Panc1 (cell line): ENCODE results near the gene CTNNBIP1. TPM values are rescaled to one million over a fixed set of nuclear protein-coding genes. Genes with fewer than 3 reads are reported as not detected.

ENCODE experiments used
- ATAC-seq: fragments of 200-7000 bp; cut with Tn5 transposase; 2 replicates; pipeline ENCODE4 v1.9.1; 2020; ENCODE audit warnings: mild to moderate bottlenecking, moderate library complexity
- BruUV-seq: library from RNA; stranded (reverse); fragments of 400-500 nt; replicated peaks from 2 replicates; lab custom pipeline; 2021; lab: Mats Ljungman, UMichigan
- CTCF ChIA-PET: fragments of 300-600 bp; sonication (Branson Sonifier 250); formaldehyde crosslinking; loops from one replicate; lab custom pipeline; 2022; ENCODE audit warnings: antibody characterized with exemption; lab: Charles Lee
- POLR2A ChIA-PET: fragments of 300-600 bp; sonication (Branson Sonifier 250); formaldehyde crosslinking; loops from one replicate; lab custom pipeline; 2022; ENCODE audit warnings: antibody characterized with exemption; lab: Charles Lee
- DNase-seq: peaks from one replicate; pipeline ENCODE4 v3.0.0-alpha.2; 2010; ENCODE audit warnings: low read depth, low spot score
- H3K27ac ChIP-seq: 2 replicates; pipeline ENCODE4 v1.5.1; 2011; ENCODE audit warnings: mild to moderate bottlenecking, low read length, inconsistent platforms
- H3K27me3 ChIP-seq: fragments of 200-500 bp; sonication (Bioruptor generic); 2 replicates; pipeline ENCODE4 v1.6.0; 2014; ENCODE audit warnings: low read length, inconsistent platforms; ENCODE audit not compliant: control insufficient read depth, insufficient read depth
- H3K36me3 ChIP-seq: fragments of 200-500 bp; sonication (Bioruptor generic); 2 replicates; pipeline ENCODE4 v1.5.1; 2014; ENCODE audit warnings: inconsistent platforms, mild to moderate bottlenecking, low read length, moderate library complexity; ENCODE audit not compliant: control insufficient read depth, insufficient read depth
- H3K4me1 ChIP-seq: 2 replicates; pipeline ENCODE4 v1.5.1; 2011; ENCODE audit warnings: inconsistent platforms, mild to moderate bottlenecking, low read length, moderate library complexity; ENCODE audit not compliant: control insufficient read depth, insufficient read depth
- H3K4me3 ChIP-seq, 2 experiments: 2 replicates each; pipeline ENCODE4 v1.5.1; 2011 to 2012; ENCODE audit warnings: low read depth in 2 of 2, low read length in 2 of 2, mild to moderate bottlenecking in 2 of 2, inconsistent platforms in 1 of 2, moderate library complexity in 1 of 2
- H3K9me3 ChIP-seq: fragments of 200-500 bp; sonication (Bioruptor generic); 2 replicates; pipeline ENCODE4 v1.5.1; 2014; ENCODE audit warnings: low read depth, mild to moderate bottlenecking, inconsistent platforms, low read length, moderate library complexity; ENCODE audit not compliant: control insufficient read depth, insufficient read depth
- CTCF ChIP-seq: fragments of 450-650 bp; IDR thresholded peaks from 2 replicates; pipeline ENCODE4 v1.5.1; 2017; ENCODE audit warnings: mild to moderate bottlenecking
- POLR2AphosphoS5 ChIP-seq: IDR thresholded peaks from 2 replicates; pipeline ENCODE4 v1.6.1; 2012; ENCODE audit warnings: mild to moderate bottlenecking, low read depth, low read length, moderate library complexity
- REST ChIP-seq, 2 experiments: IDR thresholded peaks; 2 replicates each; pipeline ENCODE4 v1.6.1; 2011 to 2012; ENCODE audit warnings: low read depth in 2 of 2, control low read depth in 1 of 2, low read length in 1 of 2, mild to moderate bottlenecking in 1 of 2, moderate library complexity in 1 of 2; ENCODE audit not compliant: insufficient read depth in 1 of 2
- SIN3A ChIP-seq: IDR thresholded peaks from 2 replicates; pipeline ENCODE4 v1.6.1; 2012; ENCODE audit warnings: low read depth, mild to moderate bottlenecking, low read length, moderate library complexity, borderline replicate concordance; ENCODE audit not compliant: insufficient read depth
- TCF7L2 ChIP-seq: IDR thresholded peaks from 2 replicates; pipeline ENCODE4 v1.6.1; 2011; ENCODE audit warnings: mild to moderate bottlenecking, low read depth, low read length, inconsistent platforms
- in situ Hi-C: cut with HindIII; loops from 2 replicates; pipeline ENCODE4 v1.10.0; 2016; ENCODE audit warnings: low sequenced_read_pairs, low pct_unique_long_range_greater_than_20kb
- intact Hi-C: fragments of 100-400 bp; cut with micrococcal nuclease; formaldehyde crosslinking; loops from one replicate; pipeline ENCODE4 v1.10.0; 2022; ENCODE audit not compliant: unreplicated experiment
- total RNA-seq: library from RNA; stranded (reverse); gene quantifications from one replicate; pipeline ENCODE4 v1.2.1, GENCODE V29; 2021; ENCODE audit not compliant: unreplicated experiment

CTNNBIP1 gene
- total RNA-seq, 1 experiment from 2014 or later, result 36.9 TPM

- Histone ChIP-seq H3K36me3 (no peaks in the 10 kb centered on the region), H3K4me3 (no peak overlapping the region), H3K27me3 (no peaks in the 10 kb centered on the region), H3K4me1 (peaks cover 42% of the 10 kb centered on the region), H3K9me3 (no peaks in the 10 kb centered on the region), H3K27ac (no peak overlapping the region)
- DNase-seq, result no peak
- in situ Hi-C loops, result no loop called here
- no TSS peak for BruUV-seq
- intact Hi-C loops, result no loop called here
- no peak for ATAC-seq
- no peak for TF ChIP-seq CTCF
- TF ChIP-seq REST (IDR thresholded peaks at IDR 0.05; ENCODE audit: insufficient read depth in 1 of 2, low read depth in 2 of 2, low read length in 1 of 2), result no peak
- TF ChIP-seq POLR2AphosphoS5, result no peak
- no peak for TF ChIP-seq TCF7L2
- TF ChIP-seq SIN3A, result no peak
- CTCF ChIA-PET, result no interaction called here
- POLR2A ChIA-PET, result no interaction called here
These were observed 21.2 kb downstream of the CTNNBIP1 start for GRCh38 chr1:9888886-9889285.

- CTCF ChIA-PET, result no interaction called here
These were observed 23.0 kb downstream of the CTNNBIP1 start for GRCh38 chr1:9887070-9887469.

More at GRCh38 chr1:9887070-9887469, 23.0 kb downstream of the CTNNBIP1 start:
- Histone ChIP-seq H3K4me1 (peaks cover 27% of the 10 kb centered on the region), H3K27me3 (no peaks in the 10 kb centered on the region), H3K36me3 (no peaks in the 10 kb centered on the region), H3K9me3 (no peaks in the 10 kb centered on the region), H3K4me3 (no peak overlapping the region), H3K27ac (no peak overlapping the region)
- POLR2A ChIA-PET, result no interaction called here
- BruUV-seq, result no TSS peak
- DNase-seq (no peak), ATAC-seq (no peak)
- intact Hi-C loops, result no loop called here
- TF ChIP-seq TCF7L2, result no peak
- TF ChIP-seq REST (IDR thresholded peaks at IDR 0.05; ENCODE audit: insufficient read depth in 1 of 2, low read depth in 2 of 2, low read length in 1 of 2), result no peak
- no peak for TF ChIP-seq POLR2AphosphoS5
- no peak for TF ChIP-seq SIN3A
- TF ChIP-seq CTCF, result no peak
- in situ Hi-C loops, result no loop called here
